Transverse colon (tissue), 4 donors: ENCODE measurements around the gene LACC1. TPM values are rescaled to one million over a fixed set of nuclear protein-coding genes. Genes with fewer than 3 reads are reported as not detected.
A peak's percentile ranks its signal among the peaks of the same experiment; 100 is the strongest.

Source experiments
- DNase-seq: peaks from one replicate; pipeline ENCODE4 v3.0.0-alpha.2; 2019
- H3K27ac ChIP-seq, 4 donors: fragments of 200-600 bp; sonication (generic); 2 replicates each; pipeline ENCODE4 v1.5.1; 2016 to 2018; ENCODE audit warnings: inconsistent platforms in 4 of 4
- H3K27me3 ChIP-seq: fragments of 200-600 bp; sonication (generic); 2 replicates; pipeline ENCODE4 v1.5.1; 2017; ENCODE audit warnings: inconsistent platforms
- H3K36me3 ChIP-seq, 4 donors: fragments of 200-600 bp; sonication (generic); 2 replicates each; pipeline ENCODE4 v1.5.1; 2017 to 2019; ENCODE audit warnings: inconsistent platforms in 4 of 4
- H3K4me1 ChIP-seq, 4 donors: fragments of 200-600 bp; sonication (generic); 2 replicates each; pipeline ENCODE4 v1.5.1; 2017 to 2020; ENCODE audit warnings: inconsistent platforms in 4 of 4
- H3K4me3 ChIP-seq, 4 donors: fragments of 200-600 bp; sonication (generic); 1 replicate in 1 of 4; 2 replicates in 3 of 4; pipeline versions ENCODE4 v1.5.1 to v1.6.1; 2017 to 2019; ENCODE audit warnings: inconsistent platforms in 4 of 4
- H3K9me3 ChIP-seq, 2 donors: fragments of 200-600 bp; sonication (generic); 2 replicates each; pipeline ENCODE4 v1.5.1; 2017 to 2019; ENCODE audit warnings: inconsistent platforms in 2 of 2
- CTCF ChIP-seq, 5 experiments: fragments of 200-600 bp in 3 of 5; fragments of 450-650 bp in 2 of 5; sonication (generic) in 3 of 5; IDR thresholded peaks; 1 replicate in 2 of 5; 2 replicates in 3 of 5; pipeline ENCODE4 v1.5.1; 2016 to 2017; ENCODE audit warnings: antibody characterized with exemption in 5 of 5, inconsistent platforms in 3 of 5, mild to moderate bottlenecking in 2 of 5, moderate library complexity in 1 of 5
- EP300 ChIP-seq: sonication (generic); formaldehyde crosslinking; IDR thresholded peaks from one replicate; pipeline ENCODE4 v1.6.1; 2017; ENCODE audit warnings: antibody characterized with exemption, low read depth
- POLR2A ChIP-seq: fragments of 450-650 bp; IDR thresholded peaks from one replicate; pipeline ENCODE4 v1.6.1; 2016; ENCODE audit warnings: antibody characterized with exemption, mild to moderate bottlenecking, moderate library complexity
- POLR2AphosphoS5 ChIP-seq, 3 donors: sonication (generic); formaldehyde crosslinking; IDR thresholded peaks; one replicate each; pipeline ENCODE4 v1.6.1; 2016; ENCODE audit warnings: antibody characterized with exemption in 3 of 3
- WGBS, 2 donors: methylation state at CpG; one replicate each; pipeline ENCODE4 v1.1.5; 2018; ENCODE audit warnings: low coverage in 1 of 2; 5-methylcytosine and 5-hydroxymethylcytosine counted together
- in situ Hi-C, 4 donors: fragments of 200-750 bp; cut with MboI; loops; one replicate each; pipeline versions ENCODE4 v1.15.0 to v1.15.1; 2017; ENCODE audit warnings: low sequenced_read_pairs in 3 of 4, low pct_ligation_motif_present in 1 of 4, low pct_unique_long_range_greater_than_20kb in 1 of 4
- intact Hi-C: fragments of 100-400 bp; cut with DNase I; formaldehyde crosslinking; loops from one replicate; pipeline ENCODE4 v1.15.1; 2023; ENCODE audit warnings: low total_unique reads
- total RNA-seq, 4 donors: library from RNA; depleted of rRNA; stranded (reverse); fragments of >200 nt; gene quantifications; one replicate each; pipeline ENCODE4 v1.1.0, GENCODE V29; 2016

Gene LACC1
- total RNA-seq, 4 donors from 2014 or later: 5.6 to 16.1 (median 11.8) TPM

- H3K27ac ChIP-seq: peak overlapping the region in 3 of 4 donors; percentile 0 to 32 (median 28)
- H3K36me3 ChIP-seq: no peaks in the 10 kb centered on the region
- H3K9me3 ChIP-seq: no peaks in the 10 kb centered on the region
- no peaks in the 10 kb centered on the region for H3K27me3 ChIP-seq
- TF ChIP-seq POLR2AphosphoS5 (IDR thresholded peaks at IDR 0.05) (no peak), CTCF (IDR thresholded peaks at IDR 0.05) (no peak), EP300 (no peak), POLR2A (no peak)
- peaks cover 0 to 20% (median 4%) of the 10 kb centered on the region in 4 donors for H3K4me1 ChIP-seq
- 80 to 89% methylated on average over 1 of the region's 1 CpG for WGBS, 2 donors
- H3K4me3 ChIP-seq: no peak overlapping the region
- intact Hi-C loops: no loop called here
- in situ Hi-C loops: no loop called here
- no peak for DNase-seq
Measured at GRCh38 chr13:43939086-43939485, 59.4 kb downstream of the LACC1 start.

DNA sequence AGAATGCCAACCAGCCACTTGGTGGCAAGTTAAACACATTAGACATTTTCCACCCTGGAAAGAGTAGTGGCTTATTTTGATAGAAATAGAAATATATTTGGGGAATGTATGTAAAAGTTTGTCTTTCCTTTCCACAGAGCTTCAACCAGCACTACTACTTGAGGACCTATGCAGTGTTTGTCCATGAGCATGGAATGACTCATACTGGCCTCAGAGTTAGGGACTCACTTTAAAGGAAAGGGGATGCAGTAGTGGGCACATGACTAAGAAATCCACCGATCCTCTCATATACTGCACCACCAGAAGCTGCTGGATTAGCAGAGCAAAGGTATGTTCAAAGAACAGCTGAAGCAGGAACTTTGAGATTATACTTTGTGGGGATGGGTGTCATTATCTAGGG, 62.6 kb downstream of the LACC1 start:
- H3K4me3 ChIP-seq: no peak overlapping the region
- no peaks in the 10 kb centered on the region for H3K36me3 ChIP-seq
- in situ Hi-C loops: no loop called here
- intact Hi-C loops: no loop called here
- no peaks in the 10 kb centered on the region for H3K9me3 ChIP-seq
- peaks cover 0 to 18% (median 4%) of the 10 kb centered on the region in 4 donors for H3K4me1 ChIP-seq
- TF ChIP-seq CTCF (IDR thresholded peaks at IDR 0.05): no peak
- 100% methylated on average over 1 of the region's 1 CpG; no CpG with 5 or more reads in 1 of the 2 donors for WGBS, 2 donors
- DNase-seq: no peak
- H3K27ac ChIP-seq: no peak overlapping the region
- no peaks in the 10 kb centered on the region for H3K27me3 ChIP-seq

Other genes with a start within 250 kb of the LACC1 start
- 1 to 10 TPM; 1.5 to 6.4 (median 2.2) TPM for gene ENOX1, start 92.9 kb upstream of the LACC1 start, total RNA-seq
- 1 to 10 TPM in 2 of 4 donors, under 1 TPM in 1, not detected in 1; 0.60 to 9.5 (median 5.6) TPM for gene CCDC122, start 164 bp upstream of the LACC1 start, total RNA-seq